Neural cell (in vitro differentiated cells): ENCODE measurements around the gene PROSER1.

Experiments
- EP300 ChIP-seq: fragments of 450-650 bp; conservative IDR thresholded peaks from 2 replicates; pipeline ENCODE4 v1.6.1; 2014; ENCODE audit warnings: antibody characterized with exemption, mild to moderate bottlenecking, moderate library complexity; ENCODE audit not compliant: poor library complexity, severe bottlenecking
- EZH2 ChIP-seq: fragments of 200-600, 300-800 bp; shearing (Covaris generic), sonication (generic); IDR thresholded peaks from 2 replicates; pipeline ENCODE4 v1.6.1; 2014; ENCODE audit warnings: antibody characterized with exemption, low read length, borderline replicate concordance, mild to moderate bottlenecking; ENCODE audit not compliant: insufficient read depth, poor library complexity, severe bottlenecking
- MXI1 ChIP-seq: fragments of 450-650 bp; conservative IDR thresholded peaks from 2 replicates; pipeline ENCODE4 v1.6.1; 2014; ENCODE audit warnings: antibody characterized with exemption, mild to moderate bottlenecking; ENCODE audit not compliant: poor library complexity, severe bottlenecking
- POLR2AphosphoS5 ChIP-seq: IDR thresholded peaks from 2 replicates; pipeline ENCODE4 v1.6.1; 2012
- RAD21 ChIP-seq: fragments of 450-650 bp; conservative IDR thresholded peaks from 2 replicates; pipeline ENCODE4 v1.6.1; 2014; ENCODE audit warnings: antibody characterized with exemption, mild to moderate bottlenecking, moderate library complexity
- SMC3 ChIP-seq: fragments of 450-650 bp; conservative IDR thresholded peaks from 2 replicates; pipeline ENCODE4 v1.6.1; 2014; ENCODE audit warnings: antibody characterized with exemption, mild to moderate bottlenecking, moderate library complexity; ENCODE audit not compliant: poor library complexity
- TAF1 ChIP-seq: IDR thresholded peaks from 2 replicates; pipeline ENCODE4 v1.6.1; 2012; ENCODE audit warnings: low read depth
- TF ChIP-seq, protein P1 (sequence below): fragments of 450-650 bp; IDR thresholded peaks from 2 replicates; pipeline ENCODE4 v1.5.1; 2014; ENCODE audit warnings: antibody characterized with exemption, mild to moderate bottlenecking, moderate library complexity; ENCODE audit not compliant: poor library complexity, severe bottlenecking
- TF ChIP-seq, protein P2 (sequence below): IDR thresholded peaks from 2 replicates; pipeline ENCODE4 v1.6.1; 2012; ENCODE audit warnings: borderline replicate concordance

DNA sequence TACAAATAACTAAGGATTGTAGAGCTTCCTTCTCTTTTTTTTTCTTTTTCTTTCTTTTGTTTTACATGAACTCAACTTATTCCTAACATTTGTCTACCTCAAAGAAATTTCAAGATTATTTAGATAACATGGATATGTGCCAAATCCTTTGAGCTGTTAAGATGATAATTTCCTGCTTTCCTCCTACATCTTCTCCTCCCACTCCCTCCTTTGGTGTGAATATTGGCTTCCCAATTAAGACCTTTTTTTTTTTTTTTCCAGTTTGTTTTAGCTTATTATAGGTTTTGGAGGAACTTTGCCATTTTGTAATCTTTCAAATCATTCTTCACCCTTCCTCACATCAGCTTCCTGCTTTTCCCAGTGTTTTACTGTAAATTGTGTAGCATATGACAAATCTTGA lies 10.9 kb upstream of the PROSER1 start:
- TF ChIP-seq POLR2AphosphoS5 (no peak), EP300 (no peak), RAD21 (no peak), EZH2 (no peak), MXI1 (no peak), SMC3 (no peak), TAF1 (no peak)
- TF ChIP-seq, protein P1, sequence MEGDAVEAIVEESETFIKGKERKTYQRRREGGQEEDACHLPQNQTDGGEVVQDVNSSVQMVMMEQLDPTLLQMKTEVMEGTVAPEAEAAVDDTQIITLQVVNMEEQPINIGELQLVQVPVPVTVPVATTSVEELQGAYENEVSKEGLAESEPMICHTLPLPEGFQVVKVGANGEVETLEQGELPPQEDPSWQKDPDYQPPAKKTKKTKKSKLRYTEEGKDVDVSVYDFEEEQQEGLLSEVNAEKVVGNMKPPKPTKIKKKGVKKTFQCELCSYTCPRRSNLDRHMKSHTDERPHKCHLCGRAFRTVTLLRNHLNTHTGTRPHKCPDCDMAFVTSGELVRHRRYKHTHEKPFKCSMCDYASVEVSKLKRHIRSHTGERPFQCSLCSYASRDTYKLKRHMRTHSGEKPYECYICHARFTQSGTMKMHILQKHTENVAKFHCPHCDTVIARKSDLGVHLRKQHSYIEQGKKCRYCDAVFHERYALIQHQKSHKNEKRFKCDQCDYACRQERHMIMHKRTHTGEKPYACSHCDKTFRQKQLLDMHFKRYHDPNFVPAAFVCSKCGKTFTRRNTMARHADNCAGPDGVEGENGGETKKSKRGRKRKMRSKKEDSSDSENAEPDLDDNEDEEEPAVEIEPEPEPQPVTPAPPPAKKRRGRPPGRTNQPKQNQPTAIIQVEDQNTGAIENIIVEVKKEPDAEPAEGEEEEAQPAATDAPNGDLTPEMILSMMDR: no peak
- TF ChIP-seq, protein P2, sequence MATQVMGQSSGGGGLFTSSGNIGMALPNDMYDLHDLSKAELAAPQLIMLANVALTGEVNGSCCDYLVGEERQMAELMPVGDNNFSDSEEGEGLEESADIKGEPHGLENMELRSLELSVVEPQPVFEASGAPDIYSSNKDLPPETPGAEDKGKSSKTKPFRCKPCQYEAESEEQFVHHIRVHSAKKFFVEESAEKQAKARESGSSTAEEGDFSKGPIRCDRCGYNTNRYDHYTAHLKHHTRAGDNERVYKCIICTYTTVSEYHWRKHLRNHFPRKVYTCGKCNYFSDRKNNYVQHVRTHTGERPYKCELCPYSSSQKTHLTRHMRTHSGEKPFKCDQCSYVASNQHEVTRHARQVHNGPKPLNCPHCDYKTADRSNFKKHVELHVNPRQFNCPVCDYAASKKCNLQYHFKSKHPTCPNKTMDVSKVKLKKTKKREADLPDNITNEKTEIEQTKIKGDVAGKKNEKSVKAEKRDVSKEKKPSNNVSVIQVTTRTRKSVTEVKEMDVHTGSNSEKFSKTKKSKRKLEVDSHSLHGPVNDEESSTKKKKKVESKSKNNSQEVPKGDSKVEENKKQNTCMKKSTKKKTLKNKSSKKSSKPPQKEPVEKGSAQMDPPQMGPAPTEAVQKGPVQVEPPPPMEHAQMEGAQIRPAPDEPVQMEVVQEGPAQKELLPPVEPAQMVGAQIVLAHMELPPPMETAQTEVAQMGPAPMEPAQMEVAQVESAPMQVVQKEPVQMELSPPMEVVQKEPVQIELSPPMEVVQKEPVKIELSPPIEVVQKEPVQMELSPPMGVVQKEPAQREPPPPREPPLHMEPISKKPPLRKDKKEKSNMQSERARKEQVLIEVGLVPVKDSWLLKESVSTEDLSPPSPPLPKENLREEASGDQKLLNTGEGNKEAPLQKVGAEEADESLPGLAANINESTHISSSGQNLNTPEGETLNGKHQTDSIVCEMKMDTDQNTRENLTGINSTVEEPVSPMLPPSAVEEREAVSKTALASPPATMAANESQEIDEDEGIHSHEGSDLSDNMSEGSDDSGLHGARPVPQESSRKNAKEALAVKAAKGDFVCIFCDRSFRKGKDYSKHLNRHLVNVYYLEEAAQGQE: no peak
